Astrocyte (in vitro differentiated cells and primary cell): ENCODE measurements around the gene GGACT.

ENCODE experiments used
- CTCF ChIP-seq: IDR thresholded peaks from 2 replicates; pipeline ENCODE4 v1.5.1; 2011; ENCODE audit warnings: low read depth, mild to moderate bottlenecking, inconsistent platforms, low read length, moderate library complexity; ENCODE audit not compliant: insufficient read depth
- EZH2 ChIP-seq: IDR thresholded peaks from 2 replicates; pipeline ENCODE4 v1.6.1; 2012; ENCODE audit warnings: mild to moderate bottlenecking, low read length, inconsistent platforms; ENCODE audit not compliant: insufficient read depth

- TF ChIP-seq CTCF (no peak), EZH2 (no peak)
Observed at GRCh38 chr13:100561158-100561499, 27.5 kb downstream of the GGACT start.
